ENCODE measurements around the gene TRIM31.

DNA sequence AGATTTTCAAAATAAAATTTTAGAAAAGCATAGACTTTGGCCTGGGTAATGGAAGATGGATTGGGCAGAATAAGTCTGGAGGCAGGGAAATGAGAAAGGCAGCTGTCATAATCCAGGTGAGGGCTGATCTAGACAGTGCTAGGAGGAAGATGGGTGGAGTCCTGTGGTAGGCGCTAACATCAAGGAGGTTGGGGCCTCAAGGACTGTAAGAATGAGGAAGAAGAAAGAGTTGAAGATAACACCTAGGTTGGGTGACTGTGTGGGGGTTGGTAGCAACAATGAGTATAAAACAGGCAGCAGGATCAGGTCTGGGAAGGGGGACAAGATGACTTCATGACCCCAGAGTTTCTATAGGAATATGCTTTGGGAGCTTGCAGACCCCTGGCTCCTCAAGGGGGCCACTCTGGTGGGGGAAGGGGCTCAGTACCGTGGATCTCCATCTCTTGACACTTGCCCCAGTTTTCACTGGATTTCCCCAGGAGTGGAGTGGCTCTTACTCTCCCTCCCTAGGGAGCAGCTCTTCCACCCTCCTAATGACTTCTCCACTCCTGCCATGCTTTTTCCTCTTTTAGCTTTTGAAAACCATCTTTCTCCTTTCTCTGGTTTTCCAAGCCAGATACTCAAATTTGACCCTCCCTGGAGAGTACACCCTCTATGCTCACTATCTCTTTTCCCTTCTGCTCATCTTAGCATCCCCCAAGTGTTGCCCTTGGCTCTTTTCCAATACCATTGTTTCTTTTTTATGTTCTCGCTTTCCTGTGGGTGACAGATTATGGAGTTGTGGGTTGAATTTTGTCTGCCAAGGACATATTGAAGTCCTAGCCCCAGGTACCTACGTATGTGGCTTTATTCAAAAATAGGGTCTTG is 14.8 kb downstream of the TRIM31 start:
- TF ChIP-seq POLR2A (IDR thresholded peaks at IDR 0.05): no peak
- TF ChIP-seq, protein P1, sequence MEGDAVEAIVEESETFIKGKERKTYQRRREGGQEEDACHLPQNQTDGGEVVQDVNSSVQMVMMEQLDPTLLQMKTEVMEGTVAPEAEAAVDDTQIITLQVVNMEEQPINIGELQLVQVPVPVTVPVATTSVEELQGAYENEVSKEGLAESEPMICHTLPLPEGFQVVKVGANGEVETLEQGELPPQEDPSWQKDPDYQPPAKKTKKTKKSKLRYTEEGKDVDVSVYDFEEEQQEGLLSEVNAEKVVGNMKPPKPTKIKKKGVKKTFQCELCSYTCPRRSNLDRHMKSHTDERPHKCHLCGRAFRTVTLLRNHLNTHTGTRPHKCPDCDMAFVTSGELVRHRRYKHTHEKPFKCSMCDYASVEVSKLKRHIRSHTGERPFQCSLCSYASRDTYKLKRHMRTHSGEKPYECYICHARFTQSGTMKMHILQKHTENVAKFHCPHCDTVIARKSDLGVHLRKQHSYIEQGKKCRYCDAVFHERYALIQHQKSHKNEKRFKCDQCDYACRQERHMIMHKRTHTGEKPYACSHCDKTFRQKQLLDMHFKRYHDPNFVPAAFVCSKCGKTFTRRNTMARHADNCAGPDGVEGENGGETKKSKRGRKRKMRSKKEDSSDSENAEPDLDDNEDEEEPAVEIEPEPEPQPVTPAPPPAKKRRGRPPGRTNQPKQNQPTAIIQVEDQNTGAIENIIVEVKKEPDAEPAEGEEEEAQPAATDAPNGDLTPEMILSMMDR (IDR thresholded peaks at IDR 0.05): no peak

Measured in uterus (tissue), 2 donors.